GM18511 (cell line): ENCODE measurements around the gene FCHSD2.
"Not testable (repeated sequence)": the region's sequence is repeated elsewhere in the genome, so short reads cannot be mapped to it uniquely, and the experiment has no call there.

Experiments used
- ATAC-seq: cut with Tn5 transposase; IDR thresholded peaks from one replicate; pipeline ENCODE4 v1.9.1; 2021; ENCODE audit warnings: mild to moderate bottlenecking, moderate library complexity; ENCODE audit not compliant: unreplicated experiment

FCHSD2 gene

DNA sequence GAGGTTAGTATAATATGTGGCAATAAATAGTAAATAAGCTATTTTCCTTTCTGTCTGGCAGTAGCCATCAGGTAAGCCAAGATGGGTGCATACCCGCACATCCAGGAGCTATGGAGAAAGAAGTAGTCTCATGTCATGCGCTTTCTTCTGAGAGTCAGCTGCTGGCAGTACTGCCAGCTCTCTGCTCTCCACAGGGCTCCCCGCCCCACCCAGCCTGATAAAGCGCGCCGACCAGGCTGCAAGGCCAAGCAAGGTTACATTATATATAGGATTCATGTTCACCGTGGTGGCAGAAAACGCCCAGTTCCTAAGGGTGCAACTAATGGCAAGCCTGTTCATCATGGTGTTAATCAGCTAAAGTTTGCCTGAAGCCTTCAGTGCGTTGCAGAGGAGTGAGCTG is 201.7 kb downstream of the FCHSD2 start:
- no peak for ATAC-seq

DNA sequence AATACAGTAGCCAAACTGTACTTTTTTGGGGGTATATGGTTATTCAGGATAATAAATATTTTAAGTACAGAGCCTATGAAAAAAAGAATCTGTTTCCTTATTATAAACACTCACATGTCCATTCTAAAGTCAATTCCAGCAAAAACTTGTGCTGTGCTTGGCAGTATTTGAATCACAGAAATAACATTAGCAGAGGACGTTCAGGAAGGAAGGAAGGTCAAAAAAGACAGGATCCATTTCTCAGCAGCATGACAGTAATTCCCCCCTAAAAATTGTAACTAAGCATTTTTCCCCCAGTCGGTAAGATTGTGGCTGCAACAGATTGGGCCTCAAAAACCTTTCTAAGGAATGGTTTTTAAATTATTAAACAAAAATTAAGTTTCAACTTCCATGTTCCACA is 203.1 kb downstream of the FCHSD2 start:
- ATAC-seq = no peak

DNA sequence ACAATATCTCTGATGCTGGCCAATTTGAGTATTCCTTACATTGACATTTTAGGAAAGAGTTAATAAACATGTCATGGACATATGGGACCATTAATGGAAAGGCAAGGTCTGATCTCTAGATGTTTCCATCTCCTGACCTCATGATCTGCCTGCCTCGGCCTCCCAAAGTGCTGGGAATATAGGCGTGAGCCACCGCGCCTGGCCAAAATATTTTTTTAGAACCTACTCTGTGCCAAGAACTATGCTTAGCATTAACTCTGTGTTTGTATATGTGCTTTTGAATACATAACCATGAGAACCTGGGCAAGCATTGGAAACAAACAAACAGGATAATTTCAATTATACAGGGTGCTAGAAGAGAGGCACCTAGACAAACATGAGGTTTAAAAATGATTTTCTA is 204.7 kb downstream of the FCHSD2 start:
- ATAC-seq = no peak

DNA sequence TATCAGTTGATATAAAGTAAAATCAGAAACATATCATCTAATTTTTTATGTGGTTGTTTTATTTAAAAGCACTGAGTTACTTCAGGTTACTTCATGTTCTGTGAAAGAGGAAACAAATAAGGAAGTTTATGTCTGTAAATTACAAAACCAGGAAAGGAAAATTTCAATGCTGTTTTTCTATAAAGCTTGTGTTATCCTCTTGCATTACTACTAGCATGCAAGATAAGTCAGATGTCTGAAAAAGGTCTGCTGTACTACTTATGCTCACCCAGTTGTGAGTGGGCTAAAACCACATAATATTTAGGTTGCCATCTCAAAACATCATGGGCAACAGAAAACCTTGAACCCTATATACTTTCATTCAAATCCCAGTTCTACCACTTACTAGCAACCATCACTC is 206.4 kb downstream of the FCHSD2 start:
- ATAC-seq = no peak

DNA sequence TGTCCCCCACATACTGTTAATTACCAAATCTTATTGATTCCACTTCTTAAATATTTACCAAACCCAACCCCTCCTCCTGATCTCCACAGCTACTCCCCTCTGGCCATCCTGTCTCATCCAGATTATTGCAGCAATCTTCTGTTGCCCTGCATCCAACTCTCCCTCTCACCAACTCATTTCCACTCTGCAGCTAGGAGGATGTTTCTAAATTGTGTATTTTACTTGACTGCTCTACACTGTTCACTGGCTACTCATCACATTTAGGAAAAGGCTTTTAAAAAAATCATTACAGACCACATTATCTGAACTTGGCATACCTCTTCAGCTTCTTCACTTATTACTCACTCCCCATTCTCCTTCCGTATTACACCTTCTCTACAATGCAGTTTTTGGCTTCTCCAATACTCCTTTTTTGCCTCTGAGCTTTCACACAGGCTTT is 210.0 kb downstream of the FCHSD2 start:
- no peak for ATAC-seq

DNA sequence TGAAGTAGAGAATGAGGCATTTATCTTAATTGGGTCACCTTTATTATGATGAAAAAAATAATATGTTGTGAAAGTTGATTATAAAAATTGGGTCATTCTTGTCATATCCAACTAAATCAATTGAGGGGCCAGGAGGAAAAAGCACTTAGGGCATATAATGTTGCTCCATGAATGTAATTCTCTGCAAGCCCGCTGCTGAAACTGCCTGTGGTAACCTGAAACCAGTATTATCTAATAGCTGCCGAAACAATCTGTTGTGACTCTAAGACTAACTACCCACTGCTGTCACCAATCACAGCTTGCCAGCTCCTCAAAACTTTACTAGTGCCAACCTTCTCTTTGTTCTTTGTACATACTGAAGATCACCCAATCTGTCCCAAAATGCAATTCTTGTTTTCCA is 212.1 kb downstream of the FCHSD2 start:
- ATAC-seq = no peak

DNA sequence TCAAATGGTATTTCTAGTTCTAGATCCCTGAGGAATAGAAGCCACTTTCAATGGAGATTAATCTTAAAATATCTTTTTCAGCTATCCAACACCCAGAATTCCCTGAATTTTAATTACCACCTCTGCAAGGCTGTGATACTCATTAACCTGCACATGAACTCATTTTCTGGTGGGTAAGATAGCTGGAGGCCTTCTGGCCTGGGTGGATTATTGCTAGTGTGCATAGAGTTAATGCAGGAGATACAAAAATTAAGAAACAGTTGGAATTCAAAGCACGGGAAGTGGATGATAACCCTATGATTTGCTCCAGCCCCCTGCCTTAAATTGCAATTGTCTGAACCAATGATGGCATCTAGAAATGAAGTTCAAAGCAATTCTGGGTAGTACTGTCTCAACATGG is 212.9 kb downstream of the FCHSD2 start:
- ATAC-seq = no peak

DNA sequence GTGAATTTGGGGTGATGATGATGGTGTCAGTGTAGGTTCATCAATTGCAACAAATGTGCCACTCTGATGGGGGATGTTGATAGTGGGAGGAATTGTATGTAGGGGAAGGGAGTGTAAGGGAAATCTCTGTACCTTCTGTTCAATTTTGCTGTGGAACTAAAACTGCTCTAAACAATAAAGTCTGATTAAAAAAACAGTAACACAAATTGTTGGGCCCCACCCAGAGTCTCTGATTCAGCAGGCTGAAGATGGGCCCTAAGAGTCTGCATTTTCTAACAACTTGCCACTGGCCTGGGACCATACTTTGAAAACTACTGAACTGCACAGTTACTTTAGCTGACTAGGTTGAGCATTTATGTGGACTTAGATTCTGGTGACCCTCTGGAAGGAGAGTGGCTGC is 214.7 kb downstream of the FCHSD2 start:
- ATAC-seq = no peak

DNA sequence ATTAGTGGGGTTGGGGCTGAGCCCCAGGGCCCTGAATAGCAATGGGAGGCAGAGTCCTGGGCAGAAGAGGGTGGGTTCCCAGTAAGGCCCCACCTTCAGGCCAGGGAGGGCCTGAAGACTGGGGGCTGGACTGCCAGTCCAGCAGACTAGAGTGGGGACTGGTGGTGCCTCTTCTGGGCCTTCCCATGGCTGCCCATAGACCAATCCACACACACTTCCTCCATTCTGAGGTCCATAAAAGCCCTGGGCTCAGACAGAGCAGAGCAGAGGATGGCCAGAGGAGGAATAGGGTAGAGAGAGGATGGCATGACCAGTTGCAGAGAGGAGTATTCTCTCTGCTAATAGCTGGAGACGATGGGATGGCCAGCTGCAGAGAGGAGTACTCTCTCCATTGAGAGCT is 216.0 kb downstream of the FCHSD2 start:
- ATAC-seq = no peak

DNA sequence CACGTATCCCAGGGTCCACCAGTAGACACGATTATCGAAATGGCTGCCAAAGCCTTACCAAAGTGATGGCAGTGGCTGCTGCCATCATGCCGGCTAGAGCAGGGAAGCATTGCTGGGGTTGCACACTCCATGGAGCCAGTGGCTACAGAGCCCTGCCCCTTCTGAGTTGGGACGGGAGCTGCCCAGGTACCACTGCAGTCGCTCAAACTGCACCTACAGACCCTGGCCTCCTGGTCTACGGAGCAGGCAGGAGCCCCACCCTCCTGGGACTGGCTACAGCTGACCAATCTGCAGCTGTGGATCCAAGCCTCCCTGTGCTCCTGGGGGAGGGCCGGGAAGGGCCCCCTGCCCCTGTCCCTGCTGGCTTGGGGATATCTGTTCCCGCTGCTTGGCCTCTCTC is 216.5 kb downstream of the FCHSD2 start:
- no peak for ATAC-seq

DNA sequence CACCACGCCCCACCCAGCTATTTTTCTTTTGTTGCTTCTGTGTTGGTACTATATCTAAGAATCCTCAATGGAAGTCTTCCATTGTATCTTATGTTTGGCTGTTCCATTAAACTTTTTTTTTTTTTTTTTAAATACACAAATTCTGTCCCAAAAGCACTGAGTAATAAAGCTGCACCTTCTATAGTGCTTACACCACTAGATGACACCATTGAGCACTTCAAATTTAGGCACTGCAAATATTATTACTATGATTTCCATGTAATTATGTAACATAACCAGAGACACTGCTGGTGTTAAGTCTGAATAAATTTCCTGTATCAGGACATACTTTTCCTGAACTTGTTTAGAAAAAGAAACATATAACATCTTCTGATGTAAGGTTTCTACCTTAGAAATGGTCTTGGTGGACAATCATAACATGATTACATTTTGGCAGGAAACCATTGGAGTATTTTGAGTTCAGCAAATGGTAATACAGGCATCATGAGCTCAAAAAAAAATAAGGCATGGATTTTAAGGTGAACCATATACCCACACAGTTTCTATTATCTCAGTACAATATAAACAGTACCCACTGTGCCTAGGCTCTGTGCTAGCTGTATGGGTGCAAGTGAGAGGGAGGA is 217.4 kb downstream of the FCHSD2 start:
- no peak for ATAC-seq

DNA sequence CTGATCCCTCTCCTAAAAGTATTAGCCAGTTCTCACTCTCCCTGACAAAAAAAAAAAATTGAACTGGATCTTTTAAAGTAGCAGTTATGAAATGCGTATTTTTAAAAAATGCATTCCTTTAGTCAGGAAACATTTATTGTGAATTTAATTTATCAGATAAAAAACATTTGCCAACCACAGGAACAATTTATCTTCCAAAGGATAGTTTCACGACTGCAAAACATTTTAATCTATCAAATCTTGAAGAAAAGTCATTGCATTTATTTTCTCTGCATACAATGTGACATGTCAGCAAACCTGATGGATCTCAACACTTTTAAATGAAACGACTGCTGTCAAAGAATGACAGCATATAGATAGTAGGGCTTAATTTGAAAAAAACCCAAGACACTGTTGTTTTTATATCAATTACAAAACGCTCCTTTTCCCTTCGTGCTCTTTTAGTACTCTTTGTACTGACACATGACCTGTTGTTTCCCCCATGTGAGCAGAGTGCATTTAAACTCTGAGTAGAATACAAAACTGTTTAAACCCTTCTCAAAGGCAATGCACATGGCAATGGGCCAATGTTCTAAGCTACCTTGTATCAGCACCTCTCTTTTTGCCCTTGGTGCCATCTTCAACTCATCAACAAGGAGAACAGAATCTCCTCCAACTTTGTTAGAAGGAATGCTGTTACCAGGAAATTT is 220.9 kb downstream of the FCHSD2 start:
- no peak for ATAC-seq

DNA sequence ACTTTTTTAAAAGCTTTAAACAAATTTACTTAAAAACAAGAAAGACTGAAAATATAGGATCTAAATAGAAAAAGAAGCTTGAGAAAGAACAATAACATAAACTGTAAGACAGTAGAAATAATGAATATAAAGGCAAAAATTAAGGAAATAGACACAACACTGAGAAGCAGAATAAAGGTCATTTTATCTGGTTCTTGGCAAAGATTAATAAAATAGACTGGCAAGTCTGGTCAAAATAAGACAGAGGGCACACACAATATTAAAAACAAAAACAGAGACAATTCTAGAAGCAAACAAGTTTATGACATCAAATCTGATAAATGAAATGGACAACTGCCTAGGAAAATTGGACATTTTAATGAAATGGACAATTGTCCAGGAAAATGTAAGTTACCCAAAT is 222.1 kb downstream of the FCHSD2 start:
- no peak for ATAC-seq

DNA sequence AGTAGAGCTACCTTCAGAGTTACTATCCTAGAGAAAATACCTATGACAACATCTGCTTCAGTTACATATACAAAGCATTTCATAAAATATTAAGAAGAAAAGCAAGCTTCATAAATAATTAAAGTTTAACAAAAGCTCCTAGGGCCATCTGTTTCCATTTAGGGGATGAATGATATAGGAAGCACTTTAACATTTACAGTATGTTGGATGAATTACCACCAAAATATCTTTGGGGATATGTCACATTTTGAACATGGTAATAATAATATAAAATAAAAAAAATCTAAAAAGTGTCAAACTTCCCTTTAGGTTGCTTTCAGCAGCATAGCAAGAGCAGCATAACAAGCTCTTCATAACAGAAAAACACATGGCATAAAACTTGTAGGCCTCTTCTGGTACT is 223.3 kb downstream of the FCHSD2 start:
- ATAC-seq = no peak

DNA sequence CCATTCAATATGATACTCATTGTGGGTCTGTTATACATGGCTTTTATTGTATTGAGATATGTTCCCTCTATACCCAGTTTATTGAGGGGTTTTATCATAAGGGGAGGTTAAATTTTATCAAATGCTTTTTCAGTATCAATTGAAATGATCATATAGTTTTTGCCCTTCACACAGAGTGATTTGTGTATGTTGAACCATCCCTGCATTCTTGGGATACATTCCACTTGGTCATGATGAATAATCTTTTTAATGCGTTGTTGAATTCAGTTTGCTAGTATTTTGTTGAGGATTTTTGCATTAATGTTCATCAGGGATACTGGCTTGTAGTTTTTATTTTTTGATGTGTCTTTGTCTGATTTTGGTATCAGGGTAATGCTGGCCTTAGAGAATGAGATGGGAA is 229.9 kb downstream of the FCHSD2 start:
- ATAC-seq = no peak

DNA sequence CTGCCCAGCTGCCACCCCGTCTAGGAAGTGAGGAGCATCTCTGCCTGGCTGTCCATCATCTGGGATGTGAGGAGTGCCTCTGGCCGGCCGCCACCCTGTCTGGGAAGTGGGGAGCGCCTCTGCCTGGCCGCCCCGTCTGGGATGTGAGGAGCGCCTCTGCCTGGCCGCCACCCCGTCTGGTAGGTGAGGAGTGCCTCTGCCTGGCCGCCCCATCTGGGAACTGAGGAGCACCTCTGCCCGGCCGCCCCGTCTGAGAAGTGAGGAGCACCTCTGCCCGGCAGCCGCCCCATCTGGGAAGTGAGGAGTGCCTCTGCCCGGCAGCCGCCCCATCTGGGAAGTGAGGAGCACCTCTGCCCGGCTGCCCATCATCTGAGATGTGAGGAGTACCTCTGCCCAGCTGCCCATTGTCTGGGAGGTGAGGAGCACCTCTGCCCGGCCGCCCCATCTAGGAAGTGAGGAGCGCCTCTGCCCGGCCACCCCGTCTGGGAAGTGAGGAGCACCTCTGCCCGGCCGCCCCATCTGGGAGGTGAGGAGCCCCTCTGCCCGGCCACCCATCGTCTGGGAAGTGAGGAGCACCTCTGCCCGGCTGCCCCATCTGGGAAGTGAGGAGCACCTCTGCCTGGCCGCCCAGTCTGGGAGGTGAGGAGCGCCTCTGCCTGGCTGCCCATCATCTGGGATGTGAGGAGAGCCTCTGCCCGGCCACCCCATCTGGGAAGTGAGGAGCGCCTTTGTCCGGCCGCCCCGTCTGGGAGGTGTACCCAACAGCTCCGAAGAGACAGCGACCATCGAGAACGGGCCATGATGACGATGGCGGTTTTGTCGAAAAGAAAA is 232.3 kb downstream of the FCHSD2 start:
- ATAC-seq = not testable (repeated sequence)

DNA sequence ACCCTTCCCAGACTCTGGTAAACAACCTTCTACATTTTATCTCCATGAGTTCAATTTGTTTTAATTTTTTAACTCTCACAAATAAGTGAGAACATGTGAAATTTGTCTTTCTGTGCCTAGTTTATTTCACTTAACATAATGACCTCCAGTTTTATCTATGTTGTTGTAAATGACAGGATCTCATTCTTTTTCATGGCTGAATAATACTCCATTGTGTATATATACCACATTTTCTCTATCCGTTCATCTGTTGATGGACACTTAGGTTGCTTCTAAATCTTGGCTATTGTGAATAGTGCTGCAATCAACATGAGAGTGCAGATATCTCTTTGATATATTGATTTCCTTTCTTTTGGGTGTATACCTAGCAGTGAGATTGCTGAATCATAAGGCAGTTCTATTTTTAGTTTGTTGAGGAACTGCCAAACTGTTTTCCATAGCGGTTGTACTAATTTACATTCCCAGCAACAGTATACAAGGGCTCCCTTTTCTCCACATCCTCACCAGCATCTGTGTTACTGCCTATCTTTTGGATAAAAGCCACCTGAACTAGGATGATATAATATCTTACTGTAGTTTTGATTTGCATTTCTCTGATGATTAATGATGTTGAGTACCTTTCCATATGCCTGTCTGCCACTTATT is 234.0 kb downstream of the FCHSD2 start:
- ATAC-seq = no peak

DNA sequence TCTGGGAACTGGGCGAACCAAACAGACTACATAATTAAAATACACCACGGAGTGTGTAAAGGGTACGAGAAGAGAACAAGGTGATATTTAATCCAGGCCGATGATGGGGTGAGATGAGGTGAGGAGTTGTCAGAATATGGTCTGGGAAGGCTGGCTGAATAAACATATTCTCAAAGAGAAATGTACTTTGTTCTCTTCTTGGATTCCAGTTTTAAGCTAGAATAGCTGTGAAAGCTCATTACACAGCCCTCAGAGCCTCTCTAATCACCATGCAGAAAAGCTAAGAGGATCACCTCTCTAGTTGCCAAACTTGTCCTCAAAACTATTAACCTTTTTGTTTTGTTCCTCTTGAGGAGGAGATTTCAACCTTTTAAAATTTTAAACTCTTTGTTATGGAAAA is 238.1 kb downstream of the FCHSD2 start:
- ATAC-seq = no peak

DNA sequence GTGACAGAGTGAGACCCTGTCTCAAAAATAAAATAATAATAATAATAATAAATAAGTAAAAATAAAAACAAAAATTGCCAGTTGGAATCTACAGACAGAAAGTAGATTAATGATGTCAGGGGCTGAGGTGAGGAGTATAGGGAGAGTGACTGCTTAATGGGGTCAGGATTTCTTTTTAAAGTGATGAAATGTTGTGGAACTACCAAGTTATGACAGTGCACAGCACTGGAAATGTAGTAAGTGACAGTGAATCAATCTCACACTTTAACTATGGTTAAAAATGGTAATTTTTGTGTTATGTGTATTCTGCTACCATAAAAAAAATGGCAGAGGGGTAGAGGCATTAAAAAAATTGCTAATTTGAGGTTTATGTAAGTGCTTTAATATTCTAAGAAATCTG is 240.7 kb downstream of the FCHSD2 start:
- ATAC-seq = no peak

DNA sequence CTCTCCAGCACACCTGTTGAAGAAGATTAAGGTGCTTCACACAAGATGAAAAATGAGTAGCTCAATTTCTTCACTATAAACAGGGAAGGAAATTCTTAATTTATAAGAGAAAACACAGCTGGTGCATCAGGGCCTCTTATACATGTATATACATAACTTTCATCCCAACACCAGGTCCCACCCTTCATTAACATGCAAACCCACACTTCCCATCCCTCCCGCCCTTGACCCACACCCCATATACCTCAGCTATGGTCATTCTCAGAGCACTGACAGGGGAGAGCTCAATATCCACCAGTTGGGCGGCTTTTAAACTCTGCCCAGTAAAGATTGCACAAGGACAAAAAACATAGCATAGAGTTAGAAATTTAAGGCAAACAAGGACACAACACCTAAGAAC is 242.1 kb downstream of the FCHSD2 start:
- ATAC-seq = no peak

DNA sequence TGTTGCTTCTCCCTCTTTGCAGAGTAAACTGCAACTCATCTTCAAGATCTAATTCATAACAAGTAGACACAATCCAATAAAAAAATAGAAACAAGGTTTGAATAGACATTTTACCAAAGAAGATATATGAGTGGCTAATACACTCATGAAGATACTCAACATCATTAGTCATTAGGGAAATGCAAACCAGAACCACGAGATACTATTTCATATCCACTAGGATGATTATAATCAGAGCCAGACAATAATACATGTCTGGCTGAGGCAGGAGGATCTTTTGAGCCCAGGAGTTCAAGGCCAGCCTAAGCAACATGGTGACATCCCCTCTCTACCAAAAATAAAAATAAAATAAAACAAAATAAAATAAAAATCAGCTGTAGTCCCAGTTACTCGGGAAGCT is 242.9 kb downstream of the FCHSD2 start:
- ATAC-seq = no peak

DNA sequence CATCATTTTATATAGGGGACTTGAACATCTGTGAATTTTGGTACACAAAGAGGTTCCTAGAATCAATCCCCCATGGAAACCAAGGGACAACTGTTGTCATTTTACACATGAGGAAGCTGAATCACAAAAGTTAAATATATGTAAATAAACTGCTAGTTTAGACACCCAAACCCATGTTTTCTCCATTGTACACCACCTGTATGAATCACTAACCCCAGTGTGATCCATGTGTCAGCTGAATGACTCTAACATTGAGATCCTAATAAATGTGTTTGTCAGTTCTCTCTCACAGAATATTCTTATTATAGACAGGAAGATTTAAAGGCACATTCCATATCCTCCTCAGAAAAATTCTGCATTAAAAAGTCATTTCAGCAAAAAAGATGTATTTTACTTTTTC is 244.6 kb downstream of the FCHSD2 start:
- ATAC-seq = no peak
